ENCODE results near the gene CPAMD8.

GRCh38 chr19:17060802-17061201 lies 34.2 kb upstream of the CPAMD8 start:
- TF ChIP-seq, protein P1, sequence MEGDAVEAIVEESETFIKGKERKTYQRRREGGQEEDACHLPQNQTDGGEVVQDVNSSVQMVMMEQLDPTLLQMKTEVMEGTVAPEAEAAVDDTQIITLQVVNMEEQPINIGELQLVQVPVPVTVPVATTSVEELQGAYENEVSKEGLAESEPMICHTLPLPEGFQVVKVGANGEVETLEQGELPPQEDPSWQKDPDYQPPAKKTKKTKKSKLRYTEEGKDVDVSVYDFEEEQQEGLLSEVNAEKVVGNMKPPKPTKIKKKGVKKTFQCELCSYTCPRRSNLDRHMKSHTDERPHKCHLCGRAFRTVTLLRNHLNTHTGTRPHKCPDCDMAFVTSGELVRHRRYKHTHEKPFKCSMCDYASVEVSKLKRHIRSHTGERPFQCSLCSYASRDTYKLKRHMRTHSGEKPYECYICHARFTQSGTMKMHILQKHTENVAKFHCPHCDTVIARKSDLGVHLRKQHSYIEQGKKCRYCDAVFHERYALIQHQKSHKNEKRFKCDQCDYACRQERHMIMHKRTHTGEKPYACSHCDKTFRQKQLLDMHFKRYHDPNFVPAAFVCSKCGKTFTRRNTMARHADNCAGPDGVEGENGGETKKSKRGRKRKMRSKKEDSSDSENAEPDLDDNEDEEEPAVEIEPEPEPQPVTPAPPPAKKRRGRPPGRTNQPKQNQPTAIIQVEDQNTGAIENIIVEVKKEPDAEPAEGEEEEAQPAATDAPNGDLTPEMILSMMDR (conservative IDR thresholded peaks at IDR 0.05; ENCODE audit: low read depth, low read length) = no peak
- TF ChIP-seq EZH2phosphoT487 (IDR thresholded peaks at IDR 0.05; ENCODE audit: borderline replicate concordance, low read length) = no peak

Measured in PC-3 (cell line).